HL-60 (cell line): ENCODE results near the gene GPBP1.

Source experiments
- CTCF ChIP-seq: IDR thresholded peaks from one replicate; pipeline ENCODE4 v1.5.1; 2011; ENCODE audit warnings: low read length, control low read depth, inconsistent platforms; ENCODE audit not compliant: insufficient read depth
- GABPA ChIP-seq: IDR thresholded peaks from 2 replicates; pipeline ENCODE4 v1.6.1; 2012; ENCODE audit warnings: low read depth
- POLR2AphosphoS5 ChIP-seq: IDR thresholded peaks from 2 replicates; pipeline ENCODE4 v1.6.1; 2012; ENCODE audit warnings: low read depth
- REST ChIP-seq: IDR thresholded peaks from 2 replicates; pipeline ENCODE4 v1.6.1; 2012; ENCODE audit warnings: low read depth; ENCODE audit not compliant: insufficient replicate concordance

GRCh38 chr5:57181154-57181553 lies 7.3 kb downstream of the GPBP1 start:
- no peak for TF ChIP-seq CTCF
- no peak for TF ChIP-seq REST
- no peak for TF ChIP-seq POLR2AphosphoS5
- TF ChIP-seq GABPA: no peak
